Type B pancreatic cell (in vitro differentiated cells): ENCODE data around the gene MAP1LC3C. TPM values are rescaled to one million over a fixed set of nuclear protein-coding genes. Genes with fewer than 3 reads are reported as not detected.

Experiments used
- DNase-seq: peaks from one replicate; pipeline ENCODE4 v3.0.0; 2021; ENCODE audit warnings: mixed read lengths; ENCODE audit not compliant: unreplicated experiment; ENCODE audit errors: extremely low spot score
- H3K27ac Mint-ChIP-seq: 2 replicates; pipeline ENCODE4 v1.8.0; 2021; ENCODE audit warnings: mild to moderate bottlenecking, mixed read lengths
- H3K27me3 Mint-ChIP-seq: 2 replicates; pipeline ENCODE4 v1.8.0; 2021; ENCODE audit warnings: mixed read lengths
- H3K36me3 Mint-ChIP-seq: 2 replicates; pipeline ENCODE4 v1.8.0; 2021; ENCODE audit warnings: mixed read lengths
- H3K4me1 Mint-ChIP-seq: one replicate; pipeline ENCODE4 v1.8.0; 2021; ENCODE audit warnings: mixed read lengths; ENCODE audit not compliant: unreplicated experiment
- H3K4me3 Mint-ChIP-seq: 2 replicates; pipeline ENCODE4 v1.8.0; 2021; ENCODE audit warnings: mild to moderate bottlenecking, mixed read lengths
- H3K9me3 Mint-ChIP-seq: 2 replicates; pipeline ENCODE4 v1.8.0; 2021; ENCODE audit warnings: mixed read lengths
- long read RNA-seq: library from polyadenylated mRNA; unstranded; transcript quantifications from one replicate; pipeline ENCODE4 v2.0.0, GENCODE V29; 2020
- total RNA-seq: library from RNA; stranded (reverse); gene quantifications from 2 replicates; pipeline ENCODE4 v1.2.1, GENCODE V29; 2021; ENCODE audit warnings: low replicate concordance
- TF ChIP-seq, protein P1 (sequence below): fragments of 200-600 bp; sonication (generic); conservative IDR thresholded peaks from 2 replicates; pipeline ENCODE4 v1.5.0; 2021; ENCODE audit warnings: antibody characterized with exemption, mild to moderate bottlenecking

MAP1LC3C gene
- total RNA-seq, result 3.2 TPM in 1 of 2 replicates, not detected in the other
- long read RNA-seq, partial matches to known transcripts, result 0 of 1 reads
- long read RNA-seq, other reads (novel, unspliced or antisense), result 0 of 1 reads

DNA sequence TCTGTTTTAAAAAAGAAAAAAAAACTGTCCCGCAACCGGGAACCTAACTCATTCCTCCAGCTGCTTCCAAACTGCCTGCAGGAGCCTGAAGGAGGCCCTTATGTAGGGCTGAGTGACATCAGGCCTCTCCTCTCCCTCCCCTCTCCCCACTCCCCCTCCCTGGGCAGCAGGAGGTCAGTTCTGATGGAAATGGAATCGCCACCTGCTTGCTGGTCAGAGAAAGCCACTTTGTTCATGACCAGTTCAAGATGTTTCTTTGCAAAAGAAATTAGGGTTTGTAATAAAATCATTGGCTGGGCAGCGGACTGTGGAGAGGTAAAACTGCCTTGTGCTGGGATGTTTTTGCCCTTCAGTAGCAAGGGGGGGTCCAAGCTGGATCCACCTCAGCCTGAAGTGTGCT lies at the start of gene MAP1LC3C:
Gene MAP1LC3C (minus strand): TSS at position 73 of the 400 bp plus-strand sequence. CDS start 90 bp downstream, outside the sequence.
- Mint-ChIP-seq H3K4me1 (peaks cover 10% of the 10 kb centered on the region), H3K9me3 (no peaks in the 10 kb centered on the region), H3K27me3 (no peaks in the 10 kb centered on the region), H3K36me3 (no peaks in the 10 kb centered on the region), H3K4me3 (peak within 1 kb of the TSS; percentile 72), H3K27ac (no peak within 1 kb of the TSS)
- DNase-seq, result no peak
- TF ChIP-seq, protein P1, sequence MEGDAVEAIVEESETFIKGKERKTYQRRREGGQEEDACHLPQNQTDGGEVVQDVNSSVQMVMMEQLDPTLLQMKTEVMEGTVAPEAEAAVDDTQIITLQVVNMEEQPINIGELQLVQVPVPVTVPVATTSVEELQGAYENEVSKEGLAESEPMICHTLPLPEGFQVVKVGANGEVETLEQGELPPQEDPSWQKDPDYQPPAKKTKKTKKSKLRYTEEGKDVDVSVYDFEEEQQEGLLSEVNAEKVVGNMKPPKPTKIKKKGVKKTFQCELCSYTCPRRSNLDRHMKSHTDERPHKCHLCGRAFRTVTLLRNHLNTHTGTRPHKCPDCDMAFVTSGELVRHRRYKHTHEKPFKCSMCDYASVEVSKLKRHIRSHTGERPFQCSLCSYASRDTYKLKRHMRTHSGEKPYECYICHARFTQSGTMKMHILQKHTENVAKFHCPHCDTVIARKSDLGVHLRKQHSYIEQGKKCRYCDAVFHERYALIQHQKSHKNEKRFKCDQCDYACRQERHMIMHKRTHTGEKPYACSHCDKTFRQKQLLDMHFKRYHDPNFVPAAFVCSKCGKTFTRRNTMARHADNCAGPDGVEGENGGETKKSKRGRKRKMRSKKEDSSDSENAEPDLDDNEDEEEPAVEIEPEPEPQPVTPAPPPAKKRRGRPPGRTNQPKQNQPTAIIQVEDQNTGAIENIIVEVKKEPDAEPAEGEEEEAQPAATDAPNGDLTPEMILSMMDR, result no peak

DNA sequence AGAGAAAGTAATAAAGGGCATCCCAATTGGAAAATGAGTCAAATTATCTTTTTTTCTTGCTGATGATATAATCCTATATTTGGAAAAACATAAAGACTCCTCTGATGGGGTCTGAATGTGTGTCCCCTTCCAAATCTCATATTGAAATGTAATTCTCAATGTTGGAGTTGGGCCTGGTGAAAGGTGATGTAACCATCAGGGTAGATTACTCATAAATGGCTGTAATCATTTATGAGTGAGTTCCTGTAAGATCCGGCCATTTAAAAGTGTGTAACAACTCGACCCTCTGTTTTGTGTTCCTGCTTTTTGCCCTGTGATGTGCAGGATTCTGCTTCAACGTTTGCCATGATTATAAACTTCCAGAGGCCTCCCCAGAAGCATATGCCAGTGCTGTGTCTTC lies 44.3 kb upstream of the MAP1LC3C start:
- H3K27me3 Mint-ChIP-seq, result no peaks in the 10 kb centered on the region
- H3K4me3 Mint-ChIP-seq, result no peak overlapping the region
- no peak for DNase-seq
- TF ChIP-seq, protein P1, result no peak
- no peaks in the 10 kb centered on the region for H3K4me1 Mint-ChIP-seq
- no peak overlapping the region for H3K27ac Mint-ChIP-seq
- peaks cover 5% of the 10 kb centered on the region for H3K9me3 Mint-ChIP-seq
- no peaks in the 10 kb centered on the region for H3K36me3 Mint-ChIP-seq

DNA sequence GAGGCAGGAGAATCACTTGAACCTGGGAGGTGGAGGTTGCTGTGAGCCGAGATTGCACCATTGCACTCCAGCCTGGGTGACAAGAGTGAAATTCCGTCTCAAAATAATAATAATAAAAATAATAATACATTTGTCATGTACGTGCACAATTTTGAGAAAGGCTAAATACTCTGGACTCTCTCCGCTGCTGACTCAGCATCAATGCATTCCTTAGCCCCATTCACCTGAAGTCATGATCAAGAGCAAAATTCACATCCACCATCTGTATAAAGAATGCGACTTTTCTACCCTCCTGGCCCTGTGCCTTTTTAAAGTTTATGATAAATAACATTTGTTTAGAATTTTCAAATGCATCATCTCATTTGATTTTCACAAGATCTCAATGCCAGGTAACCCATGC lies 35.5 kb upstream of the MAP1LC3C start:
- peaks cover 3% of the 10 kb centered on the region for H3K27me3 Mint-ChIP-seq

DNA sequence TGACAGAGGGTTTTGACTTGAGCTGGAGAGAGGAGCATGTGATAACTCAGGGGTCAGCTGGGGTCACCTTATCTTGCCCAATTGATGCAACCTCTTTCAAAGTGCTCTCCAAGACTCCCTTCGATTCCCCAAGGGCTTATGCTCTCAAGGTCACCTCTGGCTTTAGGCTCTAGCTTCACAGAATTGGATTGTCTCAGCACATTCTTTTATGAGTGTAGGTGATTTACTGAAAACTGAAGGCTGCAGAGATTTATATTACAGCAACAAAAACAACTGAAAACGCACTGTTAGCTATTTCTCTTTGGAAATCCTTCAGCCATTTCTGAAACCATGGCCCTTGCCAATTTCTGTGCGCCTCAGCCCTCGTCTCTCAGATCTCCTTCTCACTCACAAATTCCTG lies 34.5 kb upstream of the MAP1LC3C start:
- no peak overlapping the region for H3K27ac Mint-ChIP-seq
- no peak overlapping the region for H3K4me3 Mint-ChIP-seq
- peaks cover 10% of the 10 kb centered on the region for H3K9me3 Mint-ChIP-seq
- TF ChIP-seq, protein P1, result no peak
- H3K4me1 Mint-ChIP-seq, result no peaks in the 10 kb centered on the region
- H3K27me3 Mint-ChIP-seq, result peaks cover 3% of the 10 kb centered on the region
- no peak for DNase-seq
- H3K36me3 Mint-ChIP-seq, result no peaks in the 10 kb centered on the region

More for the DNA sequence above, 35.5 kb upstream of the MAP1LC3C start:
- Mint-ChIP-seq H3K27ac (no peak overlapping the region), H3K4me1 (no peaks in the 10 kb centered on the region), H3K36me3 (no peaks in the 10 kb centered on the region), H3K9me3 (peaks cover 10% of the 10 kb centered on the region), H3K4me3 (no peak overlapping the region)
- TF ChIP-seq, protein P1, result no peak
- DNase-seq, result no peak

DNA sequence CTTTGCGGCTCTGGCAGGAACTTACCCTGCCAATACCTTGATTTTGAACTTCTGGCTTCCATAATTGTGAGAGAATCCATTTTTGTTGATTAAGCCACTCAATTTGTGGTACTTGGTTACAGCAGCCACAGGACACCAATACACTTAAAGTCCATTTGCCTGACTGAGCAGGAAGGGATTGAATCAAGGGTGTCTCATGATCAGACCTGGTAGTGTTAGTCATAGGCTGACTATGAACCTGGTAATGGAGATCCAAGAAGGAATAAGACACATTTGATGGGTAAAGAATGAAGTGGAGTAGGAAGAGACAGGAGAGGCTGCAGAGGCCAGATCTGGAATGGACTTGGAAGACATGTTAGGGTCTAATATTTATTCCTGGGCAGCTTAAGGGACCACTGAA lies 31.2 kb upstream of the MAP1LC3C start:
- TF ChIP-seq, protein P1, result no peak
- Mint-ChIP-seq H3K9me3 (peaks cover 10% of the 10 kb centered on the region), H3K27me3 (no peaks in the 10 kb centered on the region), H3K4me3 (no peak overlapping the region), H3K4me1 (no peaks in the 10 kb centered on the region), H3K36me3 (no peaks in the 10 kb centered on the region), H3K27ac (no peak overlapping the region)
- no peak for DNase-seq

DNA sequence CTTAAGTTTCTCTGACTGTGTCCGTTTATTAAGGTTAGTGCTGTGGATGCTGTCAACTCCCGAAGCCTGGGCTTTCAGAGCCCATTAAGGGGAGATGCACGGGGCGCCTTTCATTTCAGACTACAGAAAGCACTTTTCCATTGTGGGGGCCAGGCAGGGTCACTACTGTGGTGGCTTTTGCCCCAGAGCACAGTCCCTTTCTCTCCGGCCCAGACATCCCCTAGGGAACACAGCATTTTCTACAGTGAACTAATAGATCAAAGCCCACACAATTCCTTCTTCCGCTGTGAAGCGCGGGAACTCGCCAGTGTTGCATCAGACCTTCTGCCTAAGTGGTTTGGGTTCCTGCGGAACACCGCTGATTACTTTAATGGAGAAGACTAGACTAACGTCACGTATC lies 26.8 kb upstream of the MAP1LC3C start:
- TF ChIP-seq, protein P1, result no peak
- no peak for DNase-seq
- Mint-ChIP-seq H3K27ac (no peak overlapping the region), H3K36me3 (no peaks in the 10 kb centered on the region), H3K9me3 (peaks cover 4% of the 10 kb centered on the region), H3K27me3 (no peaks in the 10 kb centered on the region), H3K4me1 (no peaks in the 10 kb centered on the region), H3K4me3 (no peak overlapping the region)
